Osteoblast (primary cell): ENCODE data around the gene ZSCAN25. TPM values are rescaled to one million over a fixed set of nuclear protein-coding genes. Genes with fewer than 3 reads are reported as not detected.

Experiments used
- DNase-seq: peaks from one replicate; pipeline ENCODE4 v3.0.0; 2011; ENCODE audit warnings: low spot score, mixed read lengths; ENCODE audit not compliant: insufficient read length; ENCODE audit errors: missing footprints
- H2AFZ ChIP-seq: 2 replicates; pipeline ENCODE4 v1.6.0; 2011; ENCODE audit warnings: mild to moderate bottlenecking, low read length
- H3K27ac ChIP-seq: 2 replicates; pipeline ENCODE4 v1.5.1; 2011; ENCODE audit warnings: mild to moderate bottlenecking, low read depth, low read length, moderate library complexity
- H3K27me3 ChIP-seq: 2 replicates; pipeline ENCODE4 v1.6.0; 2012; ENCODE audit warnings: mild to moderate bottlenecking, control low read depth, inconsistent platforms, low read length, moderate library complexity; ENCODE audit not compliant: insufficient read depth
- H3K36me3 ChIP-seq: 2 replicates; pipeline ENCODE4 v1.5.1; 2011; ENCODE audit warnings: mild to moderate bottlenecking, low read length, control low read depth, moderate library complexity; ENCODE audit not compliant: insufficient read depth
- H3K4me1 ChIP-seq: 2 replicates; pipeline ENCODE4 v1.5.1; 2011; ENCODE audit warnings: mild to moderate bottlenecking, low read length, control low read depth, moderate library complexity; ENCODE audit not compliant: insufficient read depth
- H3K4me2 ChIP-seq: 2 replicates; pipeline ENCODE4 v1.6.0; 2011; ENCODE audit warnings: mild to moderate bottlenecking, low read length; ENCODE audit not compliant: insufficient read depth
- H3K4me3 ChIP-seq: fragments of 200-600 bp; sonication (generic); 3 replicates; pipeline ENCODE4 v1.5.1; 2012; ENCODE audit warnings: mild to moderate bottlenecking, low read length, inconsistent platforms; ENCODE audit not compliant: insufficient read depth
- H3K79me2 ChIP-seq: 2 replicates; pipeline ENCODE4 v1.6.0; 2012; ENCODE audit warnings: mild to moderate bottlenecking, low read length, control low read depth, inconsistent platforms; ENCODE audit not compliant: insufficient read depth
- H3K9me3 ChIP-seq: 2 replicates; pipeline ENCODE4 v1.5.1; 2011; ENCODE audit warnings: low read depth, low read length, control low read depth
- H4K20me1 ChIP-seq: 2 replicates; pipeline ENCODE4 v1.6.0; 2012; ENCODE audit warnings: mild to moderate bottlenecking, low read length, control low read depth; ENCODE audit not compliant: insufficient read depth
- CTCF ChIP-seq: IDR thresholded peaks from 2 replicates; pipeline ENCODE4 v1.5.1; 2011; ENCODE audit warnings: mild to moderate bottlenecking, low read depth, low read length, moderate library complexity; ENCODE audit errors: extremely low read depth
- total RNA-seq: library from RNA; depleted of rRNA; stranded (reverse); fragments of >200 nt; gene quantifications from 2 replicates; pipeline ENCODE4 v1.2.3, GENCODE V29; 2012

The ZSCAN25 gene
- total RNA-seq, 1 donor = 11.9 TPM

DNA sequence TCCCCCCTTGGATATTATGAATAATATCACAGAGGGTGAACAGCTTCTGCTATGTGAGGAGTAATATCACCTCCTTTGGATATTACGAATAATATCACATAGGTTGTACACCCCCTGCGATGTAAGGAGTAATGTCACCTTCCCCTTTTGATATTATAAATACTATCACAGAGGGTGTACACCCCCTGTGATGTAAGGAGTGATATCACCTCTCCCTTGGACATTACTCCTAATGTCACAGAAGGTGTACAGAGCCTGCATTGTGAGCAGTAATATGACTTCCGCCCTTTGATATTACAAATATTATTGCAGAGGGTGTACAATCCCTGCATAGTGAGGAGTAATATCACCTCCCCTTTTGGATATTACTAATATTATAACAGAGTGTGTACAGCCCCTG lies 27.9 kb upstream of the ZSCAN25 start:
- Histone ChIP-seq H3K4me3 (no peak overlapping the region), H3K36me3 (no peaks in the 10 kb centered on the region), H2AFZ (no peak overlapping the region), H3K9me3 (no peaks in the 10 kb centered on the region), H4K20me1 (no peaks in the 10 kb centered on the region), H3K4me2 (no peak overlapping the region), H3K4me1 (no peaks in the 10 kb centered on the region), H3K79me2 (no peaks in the 10 kb centered on the region), H3K27ac (no peak overlapping the region), H3K27me3 (no peaks in the 10 kb centered on the region)
- no peak for DNase-seq
- no peak for TF ChIP-seq CTCF

GRCh38 chr7:99594948-99595745 lies 21.6 kb upstream of the ZSCAN25 start:
- Histone ChIP-seq H3K79me2 (no peaks in the 10 kb centered on the region), H3K36me3 (no peaks in the 10 kb centered on the region), H2AFZ (no peak overlapping the region), H3K9me3 (no peaks in the 10 kb centered on the region), H3K27me3 (no peaks in the 10 kb centered on the region), H3K27ac (no peak overlapping the region), H3K4me2 (no peak overlapping the region), H3K4me3 (no peak overlapping the region), H4K20me1 (no peaks in the 10 kb centered on the region), H3K4me1 (no peaks in the 10 kb centered on the region)
- DNase-seq = no peak
- no peak for TF ChIP-seq CTCF

DNA sequence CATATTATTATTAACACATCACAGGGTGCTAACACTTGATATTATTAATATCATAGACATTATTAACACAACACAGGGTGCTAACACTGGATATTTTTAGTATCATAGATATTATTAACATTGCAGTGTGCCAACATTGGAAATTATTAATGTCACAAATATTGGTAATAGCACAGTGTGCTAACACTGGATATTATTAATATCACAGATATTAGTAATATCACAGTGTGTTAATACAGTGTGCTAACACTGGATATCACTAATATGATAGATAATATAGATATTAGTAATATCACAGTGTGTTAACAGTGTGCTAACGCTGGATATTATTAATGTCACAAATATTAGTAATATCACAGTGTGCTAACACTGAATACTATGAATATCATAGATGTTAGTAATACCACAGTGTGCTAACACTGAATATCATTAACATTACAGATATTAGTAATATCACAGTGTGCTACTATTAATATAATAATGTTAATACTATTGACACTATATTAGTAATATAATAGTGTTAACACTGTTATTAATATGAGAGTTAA lies 20.3 kb upstream of the ZSCAN25 start:
- Histone ChIP-seq H3K4me2 (no peak overlapping the region), H3K4me3 (no peak overlapping the region), H3K9me3 (no peaks in the 10 kb centered on the region), H3K27me3 (no peaks in the 10 kb centered on the region), H3K79me2 (no peaks in the 10 kb centered on the region), H4K20me1 (no peaks in the 10 kb centered on the region), H2AFZ (no peak overlapping the region), H3K27ac (no peak overlapping the region), H3K36me3 (no peaks in the 10 kb centered on the region), H3K4me1 (no peaks in the 10 kb centered on the region)
- DNase-seq = no peak
- no peak for TF ChIP-seq CTCF

DNA sequence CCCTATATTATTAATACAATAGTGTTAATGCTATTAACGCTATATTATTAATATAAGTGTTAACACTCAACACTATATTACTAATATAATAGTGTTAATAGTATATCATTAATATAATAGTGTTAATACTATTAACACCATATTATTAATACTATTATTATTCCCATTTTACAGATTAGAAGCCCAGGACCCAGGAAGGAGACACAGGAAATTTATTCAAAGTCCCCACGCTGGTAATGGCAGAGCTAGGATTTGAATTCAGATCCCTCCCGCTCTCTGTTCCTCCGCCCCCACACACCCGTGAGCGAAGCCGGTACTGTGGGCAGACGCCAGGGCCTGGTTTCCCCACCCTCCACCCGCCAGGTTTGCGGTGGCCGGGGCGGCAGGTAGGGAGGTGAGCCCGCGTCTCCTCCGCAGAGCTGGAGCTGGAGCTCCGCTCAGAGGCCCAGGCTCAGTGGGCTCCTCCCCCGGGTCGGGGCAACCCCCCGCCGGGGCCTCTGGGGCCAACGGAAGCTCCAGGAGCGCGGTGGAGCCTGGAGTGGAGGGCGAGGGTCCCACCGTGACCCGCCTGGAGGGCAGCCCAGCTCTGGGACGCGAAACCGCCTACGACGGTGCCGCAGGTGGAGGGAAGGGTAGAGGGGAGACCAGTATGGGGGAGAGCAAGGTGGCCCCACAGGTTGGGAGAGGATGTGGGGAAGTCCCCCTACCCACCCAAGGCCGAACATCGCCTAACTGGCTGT lies 18.8 kb upstream of the ZSCAN25 start, which contains the start of gene TMEM225B:
TMEM225B (plus strand) TSS at position 506 of the 740 bp plus-strand sequence. CDS start 6,122 bp downstream, outside the sequence.
- no peak within 1 kb of the TSS for H3K4me3 ChIP-seq
- no peaks in the 10 kb centered on the region for H4K20me1 ChIP-seq
- H3K4me1 ChIP-seq = no peaks in the 10 kb centered on the region
- no peak within 1 kb of the TSS for H3K27ac ChIP-seq
- no peak for DNase-seq
- H3K79me2 ChIP-seq = no peaks in the 10 kb centered on the region
- H3K27me3 ChIP-seq = no peaks in the 10 kb centered on the region
- no peak within 1 kb of the TSS for H3K4me2 ChIP-seq
- H3K36me3 ChIP-seq = no peaks in the 10 kb centered on the region
- no peak within 1 kb of the TSS for H2AFZ ChIP-seq
- H3K9me3 ChIP-seq = no peaks in the 10 kb centered on the region
- no peak for TF ChIP-seq CTCF
